Measurements from ENCODE around the gene PARD6A. TPM values are rescaled to one million over a fixed set of nuclear protein-coding genes. Genes with fewer than 3 reads are reported as not detected.

PARD6A gene
- total RNA-seq, 1 donor from 2014 or later = 6.1 TPM

DNA sequence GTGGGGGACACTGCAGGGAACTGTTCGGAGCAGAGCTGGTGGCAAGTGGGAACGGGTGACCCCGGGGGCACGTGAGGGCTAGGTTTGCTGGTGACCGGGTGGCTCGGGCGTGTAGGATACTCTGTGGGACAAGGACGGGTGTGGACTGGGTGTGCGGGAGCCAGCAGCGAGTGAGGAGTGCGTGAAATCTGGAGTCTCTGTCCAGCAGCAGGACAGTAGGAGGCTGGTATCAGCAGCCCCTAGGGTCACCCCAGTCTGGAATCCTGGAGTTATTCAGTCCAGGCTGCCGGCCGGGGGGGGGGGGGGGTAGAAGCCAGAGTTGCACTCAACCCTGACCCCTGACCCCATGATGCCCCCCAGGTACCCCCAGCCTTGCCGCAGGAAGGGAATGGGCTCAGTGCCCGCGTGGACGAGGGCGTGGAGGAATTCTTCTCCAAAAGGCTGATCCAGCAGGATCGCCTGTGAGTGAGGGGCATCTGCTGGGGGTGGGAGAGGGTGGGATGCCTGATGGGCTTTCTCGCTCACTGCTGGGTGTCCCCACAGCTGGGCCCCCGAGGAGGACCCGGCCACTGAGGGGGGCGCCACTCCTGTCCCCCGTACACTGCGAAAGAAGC lies 6.9 kb upstream of the PARD6A start:
- no peak for DNase-seq (ENCODE audit: low read depth, low spot score)

DNA sequence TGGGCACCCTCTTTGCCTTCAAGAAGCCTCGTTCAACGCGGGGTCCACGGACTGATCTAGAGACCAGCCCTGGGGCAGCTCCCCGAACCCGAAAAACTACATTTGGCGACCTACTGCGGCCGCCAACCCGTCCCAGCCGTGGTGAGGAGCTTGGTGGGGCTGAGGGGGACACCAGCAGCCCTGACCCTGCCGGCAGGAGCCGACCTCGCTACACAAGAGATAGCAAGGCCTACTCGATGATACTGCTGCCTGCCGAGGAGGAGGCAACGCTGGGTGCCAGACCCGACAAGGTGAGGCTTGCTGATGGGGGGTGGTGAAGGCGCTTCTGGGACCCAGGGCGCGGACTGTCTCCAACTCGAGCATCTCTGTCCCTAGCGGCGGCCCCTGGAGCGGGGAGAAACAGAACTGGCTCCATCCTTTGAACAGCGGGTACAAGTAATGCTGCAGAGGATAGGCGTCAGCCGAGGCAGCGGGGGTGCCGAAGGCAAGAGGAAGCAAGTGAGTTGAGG lies 6.3 kb upstream of the PARD6A start:
- no peak for DNase-seq (ENCODE audit: low read depth, low spot score)

GRCh38 chr16:67655363-67655762 lies 5.4 kb upstream of the PARD6A start:
- no peak for DNase-seq (ENCODE audit: low read depth, low spot score)

DNA sequence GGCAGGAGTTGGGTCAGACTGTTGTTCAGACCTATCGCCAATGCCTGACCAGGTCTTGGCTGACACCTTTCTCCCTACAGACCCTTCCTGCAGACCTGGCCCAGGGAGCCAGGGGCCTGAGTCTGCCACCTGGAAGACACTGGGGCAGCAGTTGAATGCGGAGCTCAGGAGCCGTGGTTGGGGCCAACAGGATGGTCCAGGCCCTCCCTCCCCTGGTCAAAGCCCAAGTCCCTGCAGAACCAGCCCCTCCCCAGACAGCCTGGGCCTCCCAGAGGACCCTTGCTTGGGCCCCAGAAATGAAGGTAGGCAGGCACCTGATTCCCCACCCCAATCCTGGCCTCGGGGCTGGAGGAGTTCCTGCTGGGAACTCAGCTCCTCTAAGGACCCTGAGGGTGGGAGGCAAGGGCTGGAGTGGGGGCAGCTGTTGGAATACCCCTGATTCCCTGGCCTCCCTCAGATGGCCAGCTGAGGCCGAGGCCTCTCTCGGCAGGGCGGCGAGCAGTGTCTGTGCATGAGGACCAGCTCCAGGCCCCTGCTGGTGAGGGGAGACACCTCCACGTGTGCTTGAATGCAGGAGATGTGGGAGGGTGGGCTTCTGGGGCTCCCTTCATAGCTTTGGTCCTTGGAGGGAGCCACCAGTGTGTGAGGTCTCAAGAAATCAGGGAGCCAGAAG lies 4.3 kb upstream of the PARD6A start:
- DNase-seq (ENCODE audit: low read depth, low spot score) = no peak

GRCh38 chr16:67657017-67657608 lies 3.6 kb upstream of the PARD6A start:
- no peak for DNase-seq (ENCODE audit: low read depth, low spot score)

- DNase-seq (ENCODE audit: low read depth, low spot score) = no peak
Measured at GRCh38 chr16:67657751-67658518, 2.8 kb upstream of the PARD6A start.

GRCh38 chr16:67658849-67659674 lies 1.7 kb upstream of the PARD6A start:
- no peak for DNase-seq (ENCODE audit: low read depth, low spot score)

DNA sequence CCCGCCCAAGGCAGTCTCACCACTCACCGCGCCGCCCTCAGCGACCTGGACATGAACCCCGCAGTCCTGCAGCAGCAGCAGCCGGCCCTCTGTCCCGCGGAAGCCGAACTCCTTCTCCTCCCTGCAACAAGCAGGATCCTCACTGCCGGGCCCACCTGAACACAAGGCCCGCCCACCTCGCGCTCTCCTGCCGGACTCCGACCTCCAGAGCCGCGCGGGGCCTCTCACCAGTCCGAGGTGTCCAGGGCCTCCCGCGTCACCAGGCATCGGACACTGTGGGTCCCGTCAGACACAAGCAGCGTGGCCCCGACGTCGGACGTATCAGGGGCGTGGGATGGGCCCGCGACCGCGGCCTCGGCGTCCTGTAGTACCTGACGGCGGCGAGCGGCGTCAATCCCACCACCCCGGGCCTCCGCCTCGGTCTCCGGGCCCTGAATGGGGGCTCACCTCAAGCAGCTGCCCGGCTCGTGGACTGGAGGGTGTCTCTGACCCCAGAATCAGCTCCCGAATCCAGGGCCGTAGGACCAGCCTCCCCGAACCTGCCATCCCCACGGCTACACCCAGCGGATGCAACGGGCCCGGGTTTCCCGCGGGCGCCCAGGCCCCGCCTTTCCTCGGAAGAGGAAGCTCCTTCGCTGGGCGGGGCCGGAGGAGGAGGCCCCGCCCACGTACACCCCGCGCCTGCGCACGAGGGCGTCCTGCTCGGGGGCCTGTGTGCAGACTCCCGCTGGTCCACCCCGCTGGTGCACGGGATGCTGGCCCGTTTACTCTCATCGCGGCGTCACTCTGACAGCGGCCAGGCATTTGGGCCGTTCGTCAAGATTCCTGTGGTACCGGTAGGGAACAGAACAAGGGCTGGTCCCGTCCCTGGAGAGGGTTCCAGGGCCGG lies 841 bp upstream of the PARD6A start, which contains the start of gene ACD:
TSS of gene ACD (minus strand) at position 586 of the 889 bp plus-strand sequence. CDS start at position 546, 40 bp downstream.
- DNase-seq (ENCODE audit: low read depth, low spot score) = no peak

GRCh38 chr16:67661101-67661761 lies 471 bp downstream of the PARD6A start:
- no peak for DNase-seq (ENCODE audit: low read depth, low spot score)

- DNase-seq (ENCODE audit: low read depth, low spot score) = no peak
Measured at GRCh38 chr16:67661886-67662652, 1.3 kb downstream of the PARD6A start.

GRCh38 chr16:67662653-67663010 lies 1.9 kb downstream of the PARD6A start:
- DNase-seq (ENCODE audit: low read depth, low spot score) = no peak

DNA sequence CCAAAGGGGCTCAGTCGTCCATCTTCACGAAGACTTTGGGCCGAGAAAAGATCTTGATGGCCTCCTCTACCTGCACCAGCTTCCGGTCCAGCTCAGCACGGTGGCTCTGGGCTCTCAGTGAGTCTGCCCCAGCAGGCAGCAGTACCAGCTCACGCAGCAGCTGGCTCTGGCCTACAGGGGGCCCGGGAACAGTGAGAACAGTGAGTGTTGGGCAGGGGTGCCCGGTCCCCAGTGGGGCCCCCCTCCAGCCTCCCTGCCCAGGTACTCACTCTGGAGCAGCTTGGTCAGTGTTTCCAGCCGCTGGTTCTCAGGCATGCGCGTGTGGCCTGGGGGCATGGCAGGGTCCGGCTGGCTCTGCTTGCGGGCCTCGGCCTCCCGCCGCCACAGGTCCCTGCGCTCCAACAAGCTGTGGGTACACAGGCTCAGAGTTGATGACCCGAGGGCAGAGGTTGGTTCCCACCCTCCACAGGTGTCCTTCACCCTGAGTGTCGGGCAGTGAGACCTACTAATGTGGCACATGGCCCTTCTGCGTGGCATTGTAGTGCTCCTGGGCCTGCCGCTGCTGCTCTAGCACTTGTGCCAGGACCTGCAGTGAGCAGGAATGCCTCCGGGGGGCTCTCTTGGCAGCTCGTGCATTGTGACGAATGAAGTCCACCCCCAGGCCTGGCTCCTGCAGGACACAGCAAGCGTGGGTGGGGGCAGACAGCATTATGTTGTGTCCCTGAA lies 2.6 kb downstream of the PARD6A start:
- DNase-seq (ENCODE audit: low read depth, low spot score) = no peak

DNA sequence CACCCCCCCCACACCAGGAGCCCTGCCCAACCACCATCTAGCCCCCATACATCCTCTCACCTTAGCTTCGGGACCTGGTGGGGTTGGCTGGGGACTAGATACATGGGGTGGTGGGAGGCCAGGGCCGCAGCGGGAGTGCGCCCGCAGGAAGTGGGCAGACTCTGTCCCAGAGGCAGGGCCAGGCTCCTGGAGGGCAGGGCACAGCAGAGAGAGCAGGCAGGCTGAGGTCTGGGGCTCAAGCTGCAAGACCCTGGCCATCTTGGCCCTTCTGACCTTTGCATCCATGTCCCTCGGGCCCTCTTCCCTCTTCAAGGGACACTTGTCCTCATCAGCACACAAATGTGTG lies 3.1 kb downstream of the PARD6A start:
- no peak for DNase-seq (ENCODE audit: low read depth, low spot score)

DNA sequence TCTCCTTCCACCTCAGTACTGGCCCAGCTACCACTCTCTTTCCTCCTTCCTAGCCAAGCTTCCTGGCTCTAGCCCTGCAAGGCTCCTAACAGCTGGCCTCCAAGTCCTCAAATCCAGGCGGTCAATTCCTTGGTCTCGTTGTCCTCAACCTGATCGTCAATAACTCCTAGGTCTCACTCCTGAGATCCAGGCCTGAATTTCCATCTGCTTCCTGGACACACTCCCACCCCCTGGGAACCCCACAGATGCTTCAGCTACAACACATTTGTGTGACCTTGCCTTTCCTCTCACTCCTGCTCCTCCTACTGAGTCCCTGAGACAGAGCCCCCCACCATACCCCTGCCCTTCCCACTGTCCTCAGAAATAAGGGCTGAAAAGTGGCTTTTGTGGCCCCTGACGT lies 3.5 kb downstream of the PARD6A start:
- DNase-seq (ENCODE audit: low read depth, low spot score) = no peak

DNA sequence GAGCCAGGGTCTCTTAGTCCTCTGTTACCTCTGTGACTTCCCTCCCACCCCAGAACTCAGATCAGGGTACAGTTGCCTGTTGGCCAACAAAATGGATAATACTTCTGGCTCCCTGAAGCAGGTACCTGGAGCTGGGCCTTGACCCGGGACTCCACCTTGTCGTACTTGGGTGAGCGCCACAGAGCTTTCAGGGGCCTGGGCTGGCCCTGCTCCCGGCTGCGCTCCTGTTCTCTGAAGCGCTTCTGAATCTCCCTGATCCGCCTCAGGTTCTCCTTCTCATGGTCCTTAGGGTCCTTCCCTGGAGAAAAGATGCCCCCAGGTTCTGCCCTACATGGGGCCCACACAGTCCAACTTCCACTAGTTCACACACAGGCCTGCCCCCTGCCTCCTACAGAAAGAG lies 4.1 kb downstream of the PARD6A start:
- DNase-seq (ENCODE audit: low read depth, low spot score) = no peak

- DNase-seq (ENCODE audit: low read depth, low spot score) = no peak
Measured at GRCh38 chr16:67665598-67665997, 4.8 kb downstream of the PARD6A start.

DNA sequence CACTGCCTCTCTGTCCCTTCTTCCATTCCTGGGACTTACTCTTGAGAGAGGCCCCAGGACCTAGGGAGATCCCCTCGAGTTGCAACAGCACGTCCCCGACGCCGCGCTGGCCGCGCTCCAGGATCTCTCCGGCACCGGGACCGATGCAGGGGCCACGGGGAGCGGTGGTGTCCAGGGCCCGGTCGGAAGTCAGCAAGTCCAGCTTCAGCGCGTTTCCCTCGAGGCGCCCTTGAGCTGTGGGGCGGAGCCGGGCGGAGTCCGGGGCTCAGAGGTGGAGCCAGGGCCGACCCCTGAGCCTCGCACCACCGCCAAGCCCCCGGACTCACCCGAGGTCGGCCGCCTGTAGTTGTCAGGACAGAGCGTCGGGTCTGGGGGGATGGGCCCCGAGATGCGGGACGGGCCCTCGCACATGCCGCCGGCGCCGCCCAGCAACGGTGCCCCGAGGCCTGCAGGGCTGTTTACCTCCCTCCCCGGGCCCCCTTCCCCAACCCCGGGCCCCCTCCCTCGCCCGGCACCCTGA lies 5.3 kb downstream of the PARD6A start:
- no peak for DNase-seq (ENCODE audit: low read depth, low spot score)
